Fibroblast of lung (primary cell): ENCODE measurements around the gene CHST10. TPM values are rescaled to one million over a fixed set of nuclear protein-coding genes. Genes with fewer than 3 reads are reported as not detected.
"Not testable (repeated sequence)": the region's sequence is repeated elsewhere in the genome, so short reads cannot be mapped to it uniquely, and the experiment has no call there.

ENCODE experiments used
- DNase-seq, 2 donors: peaks; one replicate each; pipeline versions ENCODE4 v3.0.0 to v3.0.0-alpha.2; 2010; ENCODE audit warnings: low read depth in 2 of 2
- H2AFZ ChIP-seq: 2 replicates; pipeline ENCODE4 v1.5.1; 2012; ENCODE audit warnings: low read length, control low read depth, inconsistent platforms
- H3K27ac ChIP-seq: 2 replicates; pipeline ENCODE4 v1.5.1; 2011; ENCODE audit warnings: low read length, control low read depth; ENCODE audit not compliant: insufficient read depth
- H3K27me3 ChIP-seq: 2 replicates; pipeline ENCODE4 v1.5.1; 2011; ENCODE audit warnings: mild to moderate bottlenecking, low read length; ENCODE audit not compliant: control insufficient read depth, insufficient read depth
- H3K36me3 ChIP-seq: 2 replicates; pipeline ENCODE4 v1.5.1; 2011; ENCODE audit warnings: low read length; ENCODE audit not compliant: control insufficient read depth, insufficient read depth
- H3K4me1 ChIP-seq: 2 replicates; pipeline ENCODE4 v1.5.1; 2011; ENCODE audit warnings: low read length; ENCODE audit not compliant: control insufficient read depth, insufficient read depth; ENCODE audit errors: extremely low read depth
- H3K4me2 ChIP-seq: 2 replicates; pipeline ENCODE4 v1.5.1; 2011; ENCODE audit warnings: low read length, control low read depth; ENCODE audit not compliant: insufficient read depth; ENCODE audit errors: extremely low read depth
- H3K4me3 ChIP-seq, 4 experiments: fragments of 200-600 bp in 1 of 4; sonication (generic) in 1 of 4; replicated peaks in 1 of 4; 2 replicates each; pipeline ENCODE4 v1.5.1; 2011 to 2016; ENCODE audit warnings: low read length in 4 of 4, low read depth in 3 of 4, mild to moderate bottlenecking in 3 of 4, control low read depth in 2 of 4, inconsistent platforms in 1 of 4, mixed read lengths in 1 of 4; ENCODE audit not compliant: insufficient read depth in 1 of 4; ENCODE audit errors: control extremely low read depth in 1 of 4
- H3K79me2 ChIP-seq: 2 replicates; pipeline ENCODE4 v1.5.1; 2012; ENCODE audit warnings: mild to moderate bottlenecking, low read length, inconsistent platforms; ENCODE audit not compliant: control insufficient read depth, insufficient read depth
- H3K9ac ChIP-seq: 2 replicates; pipeline ENCODE4 v1.5.1; 2011; ENCODE audit warnings: mild to moderate bottlenecking, low read length, control low read depth; ENCODE audit not compliant: insufficient read depth
- H3K9me3 ChIP-seq: 2 replicates; pipeline ENCODE4 v1.5.1; 2012; ENCODE audit warnings: low read depth, low read length; ENCODE audit not compliant: control insufficient read depth, insufficient read depth
- H4K20me1 ChIP-seq: 2 replicates; pipeline ENCODE4 v1.5.1; 2011; ENCODE audit warnings: low read length; ENCODE audit not compliant: control insufficient read depth, insufficient read depth; ENCODE audit errors: extremely low read depth
- CTCF ChIP-seq, 2 donors: IDR thresholded peaks in 1 of 2; conservative IDR thresholded peaks in 1 of 2; 1 replicate in 1 of 2; 2 replicates in 1 of 2; pipeline ENCODE4 v1.5.1; 2011 to 2012; ENCODE audit warnings: low read length in 2 of 2, control low read depth in 1 of 2, inconsistent platforms in 1 of 2, low read depth in 1 of 2, mild to moderate bottlenecking in 1 of 2
- EZH2 ChIP-seq: IDR thresholded peaks from 2 replicates; pipeline ENCODE4 v1.5.1; 2012; ENCODE audit warnings: low read length, control low read depth, mild to moderate bottlenecking; ENCODE audit errors: missing control alignments
- polyA minus RNA-seq: library from RNA; depleted of rRNA, polyadenylated mRNA; stranded (reverse); fragments of >200 nt; gene quantifications from 2 replicates; pipeline ENCODE4 v1.2.3, GENCODE V29; 2011; ENCODE audit warnings: low replicate concordance
- polyA plus RNA-seq, 2 donors: library from polyadenylated mRNA; depleted of rRNA in 1 of 2; stranded (reverse) in 1 of 2; unstranded in 1 of 2; fragments of >200 nt; gene quantifications; 2 replicates each; pipeline ENCODE4 v1.2.1, GENCODE V29; 2011 to 2012; ENCODE audit warnings: missing spikeins in 1 of 2
- total RNA-seq: library from RNA; depleted of rRNA; stranded (reverse); fragments of >200 nt; gene quantifications from 2 replicates; pipeline ENCODE4 v1.2.1, GENCODE V29; 2014

The CHST10 gene, protein sequence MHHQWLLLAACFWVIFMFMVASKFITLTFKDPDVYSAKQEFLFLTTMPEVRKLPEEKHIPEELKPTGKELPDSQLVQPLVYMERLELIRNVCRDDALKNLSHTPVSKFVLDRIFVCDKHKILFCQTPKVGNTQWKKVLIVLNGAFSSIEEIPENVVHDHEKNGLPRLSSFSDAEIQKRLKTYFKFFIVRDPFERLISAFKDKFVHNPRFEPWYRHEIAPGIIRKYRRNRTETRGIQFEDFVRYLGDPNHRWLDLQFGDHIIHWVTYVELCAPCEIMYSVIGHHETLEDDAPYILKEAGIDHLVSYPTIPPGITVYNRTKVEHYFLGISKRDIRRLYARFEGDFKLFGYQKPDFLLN
- total RNA-seq, result 5.0 and 7.4 TPM in 2 replicates
- polyA plus RNA-seq, result 6.7 TPM in 2 replicates
- polyA plus RNA-seq (2012), result 4.6 and 6.6 TPM in 2 replicates
- polyA minus RNA-seq, result 3.4 and 16.7 TPM in 2 replicates

- Histone ChIP-seq H3K9me3 (no peaks in the 10 kb centered on the region), H3K9ac (peak within 1 kb of the TSS; percentile 72), H4K20me1 (no peaks in the 10 kb centered on the region), H3K27me3 (no peaks in the 10 kb centered on the region), H3K27ac (peak within 1 kb of the TSS; percentile 32), H3K36me3 (no peaks in the 10 kb centered on the region), H3K79me2 (no peaks in the 10 kb centered on the region), H2AFZ (peak within 1 kb of the TSS; percentile 98), H3K4me3 (peak within 1 kb of the TSS; percentile 71 to 86 (median 82)), H3K4me1 (no peaks in the 10 kb centered on the region), H3K4me2 (peak within 1 kb of the TSS; percentile 99)
- peak; percentile 50 to 61 for DNase-seq
- no peak for TF ChIP-seq CTCF (conservative IDR thresholded peaks at IDR 0.05 in 1 of 2, IDR thresholded peaks at IDR 0.05 in 1 of 2; ENCODE audit: low read depth in 1 of 2, low read length in 2 of 2)
- TF ChIP-seq EZH2, result no peak
Observed at GRCh38 chr2:100416935-100417710, at the start of gene CHST10. Gene CHST10 (minus strand): TSS chr2:100417668. CDS start chr2:100406675, 10,993 bp downstream.

DNA sequence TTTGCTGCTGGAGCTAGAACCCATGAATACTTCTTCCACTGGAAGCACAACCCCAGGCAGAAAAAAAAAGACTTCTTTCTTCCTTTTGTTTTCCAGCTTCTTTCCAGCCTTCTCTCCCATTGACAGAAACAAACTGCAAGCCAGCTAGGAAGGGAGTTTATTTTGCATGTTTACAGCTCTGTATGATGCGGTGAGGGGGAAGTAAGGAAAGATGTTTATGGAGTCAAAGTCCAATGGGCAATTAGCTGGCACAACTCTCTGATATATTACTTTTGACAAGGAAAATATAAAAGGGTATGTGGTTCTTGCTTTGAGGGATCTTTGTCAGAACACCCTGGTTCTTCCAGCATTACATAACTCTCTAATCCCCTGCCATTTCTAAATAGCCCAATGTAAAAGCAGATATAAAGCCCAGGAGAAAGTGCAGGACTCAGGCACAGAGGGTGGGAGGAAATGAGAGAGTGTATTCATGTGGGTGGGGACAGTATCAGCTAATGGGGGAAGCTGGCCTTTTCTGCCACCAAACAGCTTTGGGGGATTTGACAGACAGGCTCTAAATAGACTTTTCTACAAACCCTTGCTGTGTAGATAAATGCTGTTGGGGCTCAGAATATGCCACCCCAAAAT is 43.5 kb upstream of the CHST10 start:
- Histone ChIP-seq H3K4me1 (no peaks in the 10 kb centered on the region), H3K27me3 (no peaks in the 10 kb centered on the region), H3K4me2 (no peak overlapping the region), H3K9me3 (no peaks in the 10 kb centered on the region), H3K27ac (no peak overlapping the region), H3K4me3 (no peak overlapping the region), H3K79me2 (no peaks in the 10 kb centered on the region), H2AFZ (no peak overlapping the region), H4K20me1 (no peaks in the 10 kb centered on the region), H3K36me3 (no peaks in the 10 kb centered on the region), H3K9ac (no peak overlapping the region)
- no peak for DNase-seq
- TF ChIP-seq EZH2, result no peak

DNA sequence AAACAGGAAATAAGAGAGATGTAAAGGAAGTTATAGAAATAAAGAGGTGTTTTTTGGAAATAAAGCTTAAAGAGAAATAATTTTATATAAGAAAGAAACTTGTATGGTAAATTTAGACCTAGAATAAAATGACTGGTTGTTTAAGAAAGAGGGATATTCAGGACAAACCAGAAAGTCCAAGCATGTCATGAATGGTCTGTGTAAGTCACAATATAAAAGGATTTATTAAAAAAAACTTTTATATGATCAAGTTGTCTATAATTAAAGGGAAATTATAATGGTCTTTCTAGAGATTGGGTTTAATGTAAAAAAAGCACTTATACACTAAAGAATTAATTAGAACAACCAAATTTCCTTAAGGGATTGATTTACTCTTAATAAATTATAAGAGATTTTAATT is 38.9 kb upstream of the CHST10 start:
- not testable (repeated sequence) for H2AFZ ChIP-seq, H3K27me3 ChIP-seq, H4K20me1 ChIP-seq, H3K79me2 ChIP-seq, H3K4me3 ChIP-seq, H3K27ac ChIP-seq, H3K9ac ChIP-seq, H3K4me2 ChIP-seq, H3K36me3 ChIP-seq, H3K9me3 ChIP-seq, H3K4me1 ChIP-seq
- DNase-seq, result peak in 1 of 2 donors; percentile 3
